ENCODE results near the gene ENOPH1.

The ENOPH1 gene

DNA sequence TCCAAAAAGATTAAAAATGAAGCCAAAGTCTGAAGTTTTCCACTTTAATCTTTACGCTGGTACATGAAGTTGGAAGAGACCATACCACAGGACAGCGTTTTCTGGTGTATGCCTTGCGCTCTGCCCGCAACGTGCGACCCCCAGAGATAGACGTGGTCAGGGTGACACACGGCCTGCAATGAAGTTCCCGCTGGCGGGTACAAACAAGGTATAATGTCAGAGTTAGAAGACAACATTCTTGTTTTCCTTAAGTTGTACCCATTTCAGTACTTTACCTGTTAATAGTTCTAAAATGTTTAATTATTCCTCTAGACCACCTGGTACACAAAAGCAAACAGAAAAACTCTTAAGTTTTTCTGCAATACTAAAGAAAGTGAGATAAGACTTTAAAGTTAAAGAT is 4.9 kb upstream of the ENOPH1 start:
- FAIRE-seq, result no peak
- DNase-seq (ENCODE audit: insufficient read length, low spot score), result no peak

DNA sequence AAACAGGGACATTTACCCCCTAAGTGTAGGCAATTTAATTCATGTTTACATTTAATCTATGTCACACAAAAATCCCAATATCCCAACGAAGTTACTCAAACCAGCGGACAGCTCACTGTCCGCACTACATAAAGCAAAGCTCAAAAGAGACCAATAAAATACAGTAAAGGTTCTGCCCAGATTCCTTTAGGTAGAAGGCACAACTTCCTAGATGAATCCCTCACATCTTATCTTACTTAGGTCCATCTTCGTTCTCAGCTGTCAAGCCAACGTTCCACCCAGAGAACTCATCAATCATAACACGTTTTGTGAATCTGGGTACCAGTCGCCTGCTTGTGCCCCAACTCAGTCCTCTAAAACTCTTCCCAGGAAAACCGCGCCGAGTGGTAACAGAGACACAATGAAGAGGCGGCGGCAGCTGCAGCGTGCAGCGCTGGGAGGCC is 1.8 kb upstream of the ENOPH1 start:
- FAIRE-seq (no peak), DNase-seq (ENCODE audit: insufficient read length, low spot score) (no peak)

DNA sequence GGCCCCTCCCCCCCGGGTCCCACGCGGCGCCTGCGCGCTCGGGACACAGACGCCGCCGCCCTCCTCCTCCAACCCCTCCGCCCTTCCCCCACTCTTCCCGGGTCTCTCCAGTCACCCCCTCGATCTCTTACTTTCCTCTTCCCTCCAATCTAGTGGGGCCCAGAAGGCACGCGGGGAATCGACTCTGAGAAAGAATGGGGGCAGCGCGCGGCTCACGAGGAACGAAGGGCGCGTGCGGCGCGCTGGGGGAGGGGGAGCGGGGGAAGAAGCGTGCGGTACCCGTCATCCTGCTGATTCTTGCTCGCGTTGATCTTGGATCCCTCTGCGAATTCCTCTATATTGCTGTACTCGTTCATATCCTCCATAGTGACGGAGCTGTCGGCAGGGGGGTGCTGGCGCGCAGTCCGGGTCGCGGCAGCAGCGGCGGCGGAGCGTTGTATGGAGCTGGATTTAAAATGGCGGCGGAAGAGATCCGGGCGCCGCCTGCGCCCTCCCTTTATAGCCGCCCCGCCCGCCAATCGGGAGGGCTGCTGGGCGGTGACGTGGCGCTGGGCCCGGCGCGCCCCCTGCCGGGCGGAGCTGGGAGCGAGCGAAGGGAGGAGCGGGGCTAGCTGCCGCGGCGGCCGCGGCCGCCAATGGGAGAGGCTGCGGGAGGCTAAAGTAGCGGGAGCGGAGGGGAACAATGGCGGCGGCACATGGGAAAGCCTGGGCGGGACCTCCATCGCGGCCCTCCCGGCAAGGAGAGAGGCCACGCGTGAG is 1.2 kb upstream of the ENOPH1 start:
- FAIRE-seq, result no peak
- DNase-seq (ENCODE audit: insufficient read length, low spot score), result peak; percentile 67

DNA sequence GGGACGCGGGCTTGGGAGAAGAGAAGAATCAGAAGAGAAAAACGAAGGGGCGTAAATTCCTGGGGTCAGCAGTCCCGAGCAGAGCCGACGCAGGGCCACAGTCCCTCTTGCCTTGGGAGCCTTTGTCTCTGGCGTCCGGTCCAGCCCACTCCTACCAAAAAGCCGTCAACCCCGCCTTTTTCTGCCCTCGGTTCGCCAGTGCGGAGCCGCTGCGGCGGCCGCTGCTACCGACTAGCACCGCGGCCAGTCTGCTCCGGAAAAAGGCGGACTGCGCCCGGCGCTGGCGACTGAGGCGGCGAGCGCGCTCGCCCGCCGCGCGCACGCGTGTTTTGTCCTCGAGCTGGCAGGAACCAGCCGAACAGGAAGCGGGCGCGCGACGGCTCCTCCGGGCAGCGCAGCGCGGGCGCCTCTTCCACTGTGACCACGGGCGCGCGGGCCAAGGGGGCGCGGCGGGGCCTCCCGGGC is 630 bp upstream of the ENOPH1 start:
- no peak for DNase-seq (ENCODE audit: insufficient read length, low spot score)
- no peak for FAIRE-seq

DNA sequence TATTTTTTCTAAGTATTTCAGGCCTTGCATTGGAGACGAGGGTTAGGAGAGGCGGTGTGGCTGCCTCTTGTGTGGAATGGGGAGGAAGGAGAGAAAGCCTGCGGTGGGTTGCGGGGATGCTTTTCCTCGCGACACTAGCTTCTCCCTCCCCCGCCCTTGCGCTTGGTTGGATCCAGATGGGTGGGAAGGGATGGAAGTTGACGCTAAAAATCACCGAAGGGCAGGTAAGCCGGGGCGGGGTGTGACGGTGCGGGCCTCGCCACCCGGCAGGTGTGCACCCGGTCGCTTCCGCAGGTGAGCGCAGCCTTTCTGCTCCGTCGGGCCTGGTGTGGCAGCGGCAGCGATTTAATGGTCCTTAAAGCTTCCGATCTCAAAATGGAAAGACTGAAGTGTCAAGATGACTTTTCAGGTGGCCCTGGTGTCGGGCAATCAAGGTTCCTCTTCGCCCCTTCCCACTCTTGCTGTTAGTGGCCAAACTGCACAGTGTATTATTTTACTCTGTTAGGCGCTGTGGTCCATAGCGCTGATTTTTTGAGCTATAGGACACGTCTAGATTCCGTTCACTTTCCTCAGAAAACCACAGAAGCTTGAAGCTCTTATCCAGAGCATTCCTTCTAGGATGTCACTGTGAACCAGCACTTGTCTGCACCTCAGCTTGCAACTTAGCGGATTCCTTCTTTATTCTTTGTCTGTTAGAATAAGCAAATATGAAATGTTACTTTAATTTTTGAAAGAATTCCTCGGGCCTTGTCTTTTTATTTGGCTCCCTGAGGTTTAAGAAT is 765 bp downstream of the ENOPH1 start:
- no peak for FAIRE-seq
- DNase-seq (ENCODE audit: insufficient read length, low spot score), result no peak

DNA sequence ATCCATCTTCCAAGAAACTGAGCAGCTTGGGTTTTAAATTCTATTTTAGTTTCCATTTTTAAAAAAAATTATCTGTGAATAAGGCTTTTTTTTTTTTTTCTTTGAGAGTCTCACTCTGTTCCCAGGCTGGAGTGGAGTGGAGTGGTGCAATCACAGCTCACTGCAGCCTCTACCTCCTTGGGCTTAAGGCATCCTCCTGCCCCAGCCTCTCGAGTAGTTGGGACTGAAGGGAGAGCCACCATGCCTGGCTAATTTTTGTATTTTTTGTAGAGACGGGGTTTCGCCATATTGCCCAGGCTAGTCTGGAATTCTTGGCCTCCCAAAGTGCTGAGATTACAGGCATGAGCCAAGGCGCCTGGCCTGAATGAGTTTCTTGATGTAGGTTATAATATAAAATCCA is 1.4 kb downstream of the ENOPH1 start:
- DNase-seq (ENCODE audit: insufficient read length, low spot score), result no peak
- no peak for FAIRE-seq

DNA sequence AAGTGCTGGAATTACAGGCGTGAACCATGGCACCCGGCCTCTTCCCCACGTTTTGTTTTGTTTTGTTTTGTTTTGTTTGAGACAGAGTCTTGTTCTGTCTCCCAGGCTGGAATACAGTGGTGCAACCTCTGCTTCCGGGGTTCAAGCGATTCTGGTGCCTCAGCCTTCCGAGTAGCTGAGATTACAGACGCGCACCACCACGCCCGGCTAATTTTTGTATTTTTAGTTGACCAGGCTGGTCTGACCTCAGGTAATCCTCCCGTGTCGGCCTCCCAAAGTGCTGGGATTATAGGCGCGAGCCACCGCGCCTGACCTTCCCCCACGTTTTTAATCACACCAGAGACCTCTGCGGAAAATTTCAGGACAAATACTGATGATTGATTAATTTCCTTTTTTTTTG is 2.2 kb downstream of the ENOPH1 start:
- no peak for FAIRE-seq
- no peak for DNase-seq (ENCODE audit: insufficient read length, low spot score)

DNA sequence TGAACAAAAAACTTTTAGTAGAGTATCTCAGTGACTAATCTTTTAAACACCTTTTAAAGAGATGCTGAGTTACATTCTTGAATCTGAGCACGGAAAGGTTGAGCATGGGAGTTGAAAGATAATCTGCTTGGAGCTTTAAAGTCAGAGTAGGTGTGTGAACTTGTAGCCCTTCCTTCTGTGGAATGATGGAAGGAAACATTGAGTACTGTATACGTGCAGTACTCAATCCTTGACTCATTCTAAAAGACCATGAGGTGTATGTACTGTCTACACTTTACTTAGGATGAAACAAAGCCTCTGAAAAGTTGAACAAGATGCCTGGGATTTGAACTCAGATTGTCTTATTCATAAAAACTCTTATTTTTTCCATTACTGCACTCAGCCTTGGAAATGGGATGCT is 3.4 kb downstream of the ENOPH1 start:
- DNase-seq (ENCODE audit: insufficient read length, low spot score) (no peak), FAIRE-seq (no peak)

DNA sequence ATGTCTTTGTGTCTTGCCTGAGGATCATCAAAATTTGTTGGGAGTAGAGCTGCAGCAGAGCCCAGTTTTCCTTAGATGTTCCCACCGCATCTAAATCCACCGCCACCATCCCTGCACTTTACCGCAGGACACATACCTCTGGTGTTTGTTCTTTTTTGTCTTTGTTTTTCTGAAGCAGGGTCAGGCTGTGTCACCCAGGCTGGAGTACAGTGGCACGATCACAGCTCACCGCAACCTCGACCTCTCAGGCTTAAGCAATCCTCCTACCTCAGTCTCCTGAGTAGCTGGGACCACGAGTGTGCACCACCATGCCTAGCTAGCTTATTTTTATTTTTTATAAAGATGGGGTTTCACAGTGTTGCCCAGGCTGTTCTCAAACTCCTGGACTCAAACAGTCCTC is 4.6 kb downstream of the ENOPH1 start:
- no peak for FAIRE-seq

DNA sequence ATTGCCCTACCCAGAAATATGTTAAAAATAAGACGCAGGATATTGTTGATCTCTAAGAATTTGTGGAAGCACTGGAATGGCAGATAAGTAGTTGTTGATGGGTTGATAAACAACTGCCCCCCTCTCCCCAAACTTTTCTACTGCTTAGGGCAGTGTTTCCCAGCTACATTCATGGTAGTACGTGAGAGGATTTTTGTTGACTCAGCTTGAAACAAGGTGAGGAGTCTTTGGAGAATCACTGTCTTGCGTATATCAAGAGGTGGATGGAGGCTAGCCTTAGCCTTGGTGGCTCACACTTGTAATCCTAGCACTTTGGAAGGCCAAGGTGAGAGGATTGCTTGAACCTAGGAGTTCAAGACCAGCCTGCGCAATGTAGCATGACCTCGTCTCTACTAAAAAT is 5.7 kb downstream of the ENOPH1 start:
- no peak for DNase-seq (ENCODE audit: insufficient read length, low spot score)
- FAIRE-seq, result no peak

More for the DNA sequence above, 4.6 kb downstream of the ENOPH1 start:
- DNase-seq (ENCODE audit: insufficient read length, low spot score), result no peak

DNA sequence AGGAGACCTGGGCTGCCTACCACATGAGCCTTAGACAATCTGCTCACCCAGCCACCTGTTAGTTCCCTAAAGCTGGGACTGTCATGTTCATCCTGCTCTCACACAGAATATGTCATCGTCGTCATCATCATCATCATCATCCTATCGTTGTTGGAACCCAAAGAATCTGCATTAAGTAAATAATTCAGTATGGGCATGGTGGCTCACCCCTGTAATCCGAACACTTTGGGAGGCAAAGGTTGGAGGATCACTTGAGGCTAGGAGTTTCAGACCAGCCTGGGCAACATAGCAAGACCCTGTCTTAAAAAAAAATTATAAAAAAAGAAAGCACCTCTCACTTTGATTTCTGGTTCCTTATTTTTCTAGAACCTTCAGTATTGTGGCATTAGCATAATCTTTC is 6.4 kb downstream of the ENOPH1 start:
- no peak for FAIRE-seq

DNA sequence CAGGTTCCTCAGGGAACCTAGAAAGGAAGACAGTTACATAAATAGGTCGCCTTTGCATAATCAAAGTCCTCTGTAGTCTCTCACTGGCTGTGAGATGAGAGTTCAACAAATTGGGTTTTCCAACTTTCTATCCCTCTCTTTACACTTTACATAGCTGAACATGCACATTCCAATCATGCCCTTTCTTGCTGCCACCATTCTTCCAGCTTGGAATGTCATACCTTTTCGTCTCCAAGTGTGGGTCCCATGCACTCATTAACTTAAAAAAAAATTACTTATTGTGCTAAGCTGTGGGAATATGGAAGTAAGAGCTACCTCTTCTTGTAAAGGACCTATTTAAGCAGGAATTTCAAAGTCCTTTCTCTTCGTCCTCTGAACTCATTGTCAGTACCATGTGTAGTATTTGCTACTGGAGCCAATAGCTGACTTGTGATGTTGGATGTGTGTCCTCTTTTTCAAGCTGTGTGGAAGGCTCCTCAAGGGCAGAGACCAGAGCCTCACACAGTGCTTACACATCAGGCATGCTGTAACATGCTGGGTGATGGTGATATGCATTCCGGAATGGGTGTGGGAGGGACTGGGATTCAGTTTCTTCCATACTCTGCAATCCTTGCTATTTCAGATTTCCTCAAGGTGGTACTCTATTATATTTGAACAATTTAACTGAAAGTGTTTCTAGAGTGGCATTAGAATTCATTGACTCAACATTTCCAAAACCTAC is 7.1 kb downstream of the ENOPH1 start:
- FAIRE-seq (no peak), DNase-seq (ENCODE audit: insufficient read length, low spot score) (peak; percentile 23)

More for the DNA sequence above, 6.4 kb downstream of the ENOPH1 start:
- no peak for DNase-seq (ENCODE audit: insufficient read length, low spot score)

DNA sequence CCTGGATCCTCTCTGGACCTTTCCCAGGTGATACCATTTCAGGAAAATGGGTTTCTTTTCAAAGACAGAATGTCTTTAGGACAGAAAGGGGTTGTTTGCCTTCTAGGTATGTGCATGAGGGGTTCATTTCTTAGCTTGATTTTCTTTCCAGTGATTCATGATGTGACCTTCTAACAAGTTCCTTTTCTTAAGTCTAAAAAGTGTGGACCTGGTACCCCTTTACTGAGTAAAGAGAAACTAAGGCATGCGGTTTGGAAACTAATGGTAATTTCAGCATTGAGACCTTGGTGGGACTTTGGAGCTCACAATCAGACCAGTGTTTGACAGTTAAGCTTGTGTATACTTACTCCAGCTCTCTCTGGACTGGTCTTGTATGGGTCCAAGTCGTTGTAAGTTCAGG is 8.7 kb downstream of the ENOPH1 start:
- no peak for DNase-seq (ENCODE audit: insufficient read length, low spot score)
- no peak for FAIRE-seq

DNA sequence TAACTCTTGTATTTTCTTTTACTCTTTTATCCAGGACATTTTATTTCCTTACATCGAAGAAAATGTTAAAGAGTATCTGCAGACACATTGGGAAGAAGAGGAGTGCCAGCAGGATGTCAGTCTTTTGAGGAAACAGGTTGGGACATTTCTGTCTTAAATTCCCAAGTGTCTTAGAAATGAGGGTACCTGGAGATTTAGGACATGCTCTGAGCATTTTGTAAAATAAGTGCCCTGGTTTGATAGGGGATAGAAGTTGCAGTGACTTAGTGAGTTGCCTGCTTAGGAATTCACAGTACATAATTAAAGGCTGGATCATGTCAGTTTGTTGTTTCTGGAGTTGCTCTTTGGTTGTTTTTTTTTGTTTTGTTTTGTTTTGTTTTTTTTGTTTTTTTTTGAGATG is 17.5 kb downstream of the ENOPH1 start:
- DNase-seq (ENCODE audit: insufficient read length, low spot score) (no peak), FAIRE-seq (no peak)

DNA sequence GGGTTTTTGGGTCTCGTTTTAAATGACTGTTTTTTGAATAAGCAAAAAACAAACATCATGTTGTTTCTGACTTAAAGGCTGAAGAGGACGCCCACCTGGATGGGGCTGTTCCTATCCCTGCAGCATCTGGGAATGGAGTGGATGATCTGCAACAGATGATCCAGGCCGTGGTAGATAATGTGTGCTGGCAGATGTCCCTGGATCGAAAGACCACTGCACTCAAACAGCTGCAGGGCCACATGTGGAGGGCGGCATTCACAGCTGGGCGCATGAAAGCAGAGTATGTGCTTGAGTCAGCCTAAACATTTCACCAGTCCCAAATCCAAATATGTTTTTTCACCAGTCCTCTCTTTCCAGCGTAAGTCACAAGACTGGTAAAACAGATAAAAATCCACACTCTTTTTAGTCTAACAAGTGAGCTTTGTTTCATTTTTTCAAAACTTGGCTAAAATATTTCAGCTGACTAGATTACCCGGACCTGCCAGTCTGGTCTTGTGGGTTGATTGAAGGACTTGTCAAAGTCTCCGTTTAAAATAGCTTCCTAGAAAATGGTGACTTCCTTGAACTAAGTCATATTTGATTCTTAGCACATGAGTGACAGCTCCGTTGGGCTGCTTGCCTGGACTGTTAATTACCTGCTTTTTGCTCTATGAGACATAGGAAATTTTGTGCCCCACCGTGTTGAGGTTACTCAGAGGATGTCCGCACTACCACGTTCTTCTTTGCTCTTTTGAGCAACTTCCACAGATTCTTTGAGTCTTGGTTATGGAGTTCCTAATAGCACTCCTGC is 20.8 kb downstream of the ENOPH1 start:
- FAIRE-seq, result no peak

DNA sequence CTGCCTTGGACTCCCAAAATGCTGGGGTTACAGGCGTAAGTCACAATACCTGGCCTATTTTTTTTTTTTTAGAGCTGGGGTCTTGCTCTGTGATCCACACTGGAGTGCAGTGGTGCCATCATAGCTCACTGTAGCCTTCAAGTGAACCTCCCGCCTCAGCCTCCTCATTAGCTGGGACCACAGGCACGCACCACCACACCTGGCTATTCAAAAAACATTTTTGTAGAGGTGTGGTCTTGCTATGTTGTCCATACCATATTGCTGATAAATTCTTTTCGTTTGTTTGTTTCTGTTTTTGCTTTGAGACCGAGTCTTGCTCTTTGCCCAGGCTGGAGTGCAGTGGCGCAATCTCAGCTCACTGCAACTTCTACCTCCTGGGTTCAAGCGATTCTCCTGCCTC is 21.6 kb downstream of the ENOPH1 start:
- no peak for DNase-seq (ENCODE audit: insufficient read length, low spot score)
- no peak for FAIRE-seq

More for the DNA sequence above, 20.8 kb downstream of the ENOPH1 start:
- no peak for DNase-seq (ENCODE audit: insufficient read length, low spot score)

DNA sequence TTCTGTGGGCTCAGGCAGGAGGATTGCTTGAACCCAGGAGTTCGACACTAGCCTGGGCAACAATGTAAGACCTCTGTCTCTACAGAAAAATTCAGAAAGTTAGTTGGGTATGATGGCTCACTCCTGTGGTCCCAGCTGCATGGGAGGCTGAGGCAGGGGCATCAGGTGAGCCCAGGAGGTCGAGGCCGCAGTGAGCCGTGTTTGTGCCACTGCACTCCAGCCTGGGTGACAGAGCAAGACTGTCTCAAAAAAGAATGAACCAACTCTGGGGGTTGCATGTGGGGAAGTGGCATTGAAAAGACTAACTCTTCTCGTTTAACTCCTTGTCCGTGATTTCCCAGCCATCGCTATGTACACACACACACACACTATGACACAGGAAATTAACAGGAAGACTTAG is 26.9 kb downstream of the ENOPH1 start:
- FAIRE-seq, result no peak
- DNase-seq (ENCODE audit: insufficient read length, low spot score), result no peak

DNA sequence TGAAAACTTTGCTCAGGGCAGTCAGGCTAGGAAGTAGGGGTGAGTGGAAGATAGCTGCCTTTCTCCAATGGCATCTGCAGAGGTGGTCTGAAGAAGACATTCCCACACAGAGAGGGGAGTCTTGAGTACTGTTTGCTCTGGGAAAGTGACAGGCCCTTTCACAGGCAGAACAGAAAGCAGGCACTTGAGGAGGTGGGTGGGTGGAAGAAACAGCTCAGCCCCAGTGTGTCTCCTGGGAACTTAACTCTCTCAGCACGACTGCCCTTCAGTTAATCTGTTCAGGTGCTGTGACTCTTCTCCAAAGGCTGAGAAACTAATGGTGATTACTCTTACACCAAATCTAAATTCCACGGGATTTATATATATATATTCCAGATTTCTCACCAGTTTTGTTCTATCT is 28.3 kb downstream of the ENOPH1 start:
- DNase-seq (ENCODE audit: insufficient read length, low spot score) (no peak), FAIRE-seq (no peak)

DNA sequence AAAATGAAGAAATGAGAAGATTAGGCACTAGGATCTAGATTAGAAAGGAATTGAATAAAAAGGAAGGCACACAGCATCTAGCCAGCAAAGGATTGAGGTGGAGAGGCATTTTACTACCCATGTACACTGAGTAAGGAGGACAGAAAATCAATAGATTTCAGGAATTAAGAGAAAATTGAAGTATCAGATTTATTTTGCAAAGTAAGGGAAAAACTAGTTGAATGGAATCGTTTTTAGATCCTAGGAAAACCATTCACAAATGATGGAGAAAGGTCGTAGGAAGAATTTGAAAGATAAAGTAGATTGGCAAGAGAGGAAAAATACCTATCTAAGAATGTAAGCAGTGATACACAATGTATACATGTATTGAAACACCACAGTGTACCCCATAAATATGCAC is 31.3 kb downstream of the ENOPH1 start:
- DNase-seq (ENCODE audit: insufficient read length, low spot score) (no peak), FAIRE-seq (no peak)

DNA sequence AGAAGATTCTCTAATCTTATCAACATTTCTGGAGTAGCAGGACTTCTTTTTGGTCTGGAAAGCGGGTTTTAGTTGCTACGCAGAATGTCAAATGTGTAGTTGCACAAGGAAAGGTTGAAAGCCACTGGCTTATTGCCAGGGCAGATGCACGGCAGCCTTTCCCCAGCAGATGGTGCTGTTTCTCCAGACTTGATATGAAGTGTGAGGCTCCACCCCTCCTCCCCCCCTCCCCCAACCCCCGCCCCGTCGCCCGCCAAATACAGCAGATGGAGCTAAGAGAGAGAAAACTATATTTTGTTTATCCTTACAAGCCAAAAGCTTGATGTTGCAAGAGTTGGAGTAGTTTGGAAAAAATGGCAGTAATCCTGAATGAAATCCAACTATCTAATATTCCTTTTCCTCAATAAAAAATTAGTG is 32.0 kb downstream of the ENOPH1 start:
- DNase-seq (ENCODE audit: insufficient read length, low spot score) (peak; percentile 71), FAIRE-seq (no peak)

DNA sequence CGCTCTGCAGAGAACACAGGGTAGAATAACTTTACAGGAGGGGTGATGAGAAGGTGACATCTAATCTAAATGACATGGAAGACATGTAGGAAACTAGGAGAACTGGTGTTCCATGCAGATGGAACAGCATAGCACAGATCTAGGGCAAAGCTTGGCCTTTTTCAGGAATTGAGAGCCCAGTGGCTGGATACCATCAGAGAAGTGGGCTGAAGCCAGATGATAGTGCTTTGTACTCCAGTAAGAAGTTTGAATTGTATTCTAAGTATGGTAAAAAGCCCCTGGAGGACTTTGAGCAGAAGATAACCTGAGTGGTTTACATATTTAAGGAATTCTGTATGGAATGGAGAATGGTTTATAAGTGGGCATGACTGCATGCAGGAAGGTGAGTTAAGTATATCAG is 32.8 kb downstream of the ENOPH1 start:
- DNase-seq (ENCODE audit: insufficient read length, low spot score), result no peak
- FAIRE-seq, result no peak
